ENCODE measurements around the gene BMP4.

GRCh38 chr14:53929871-53930715 is 26.5 kb downstream of the BMP4 start:
- TF ChIP-seq EZH2 (IDR thresholded peaks at IDR 0.05; ENCODE audit: insufficient read depth, poor library complexity, severe bottlenecking) (no peak), EZH2phosphoT487 (IDR thresholded peaks at IDR 0.05; ENCODE audit: insufficient read depth, low read depth) (no peak)

All from GM23248 (cell line).